Activated effector memory CD4-positive, alpha-beta T cell treated with Interleukin-2 at 50 U/mL for 16 hours (primary cell): Measurements from ENCODE around the gene FFAR1.

ENCODE experiments used
- DNase-seq: peaks from one replicate; pipeline ENCODE4 v3.0.0-alpha.2; 2020

FFAR1 gene

DNA sequence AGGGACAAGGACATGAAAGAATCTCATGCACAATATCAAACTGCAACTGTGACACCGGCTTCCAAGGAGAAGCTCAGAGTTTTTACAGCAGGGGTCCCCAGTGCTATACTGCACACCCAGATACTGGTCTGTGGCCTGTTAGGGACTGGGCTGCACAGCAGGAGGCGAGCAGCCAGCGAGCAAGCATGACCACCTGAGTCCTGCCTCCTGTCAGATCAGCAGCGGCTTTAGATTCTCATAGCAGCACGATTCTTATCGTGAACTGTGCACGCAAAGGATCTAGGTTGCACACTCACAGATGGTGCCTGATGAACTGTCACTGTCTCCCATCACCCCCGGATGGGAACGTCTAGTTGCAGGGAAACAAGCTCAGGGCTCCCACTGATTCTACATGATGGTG lies 31.8 kb upstream of the FFAR1 start:
- DNase-seq, result no peak

DNA sequence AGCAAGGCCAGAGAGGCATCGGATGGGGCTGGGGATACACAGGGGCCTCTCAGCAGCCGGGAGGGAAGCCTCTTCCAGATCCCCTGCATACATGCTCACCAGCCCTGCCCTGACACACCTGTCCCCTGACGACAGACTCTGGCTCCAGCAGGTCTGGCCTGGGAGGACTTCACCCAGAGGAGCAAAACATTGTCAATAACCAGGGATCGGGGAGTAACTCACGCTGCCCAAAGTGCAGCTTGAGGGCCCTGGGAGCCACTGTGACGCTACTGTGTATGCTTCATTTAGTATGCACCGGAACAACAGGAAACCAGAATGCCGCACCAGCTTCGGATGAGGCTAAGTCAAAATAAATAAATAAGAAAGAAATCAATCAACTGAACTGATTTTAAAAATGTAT lies 31.1 kb upstream of the FFAR1 start:
- no peak for DNase-seq

DNA sequence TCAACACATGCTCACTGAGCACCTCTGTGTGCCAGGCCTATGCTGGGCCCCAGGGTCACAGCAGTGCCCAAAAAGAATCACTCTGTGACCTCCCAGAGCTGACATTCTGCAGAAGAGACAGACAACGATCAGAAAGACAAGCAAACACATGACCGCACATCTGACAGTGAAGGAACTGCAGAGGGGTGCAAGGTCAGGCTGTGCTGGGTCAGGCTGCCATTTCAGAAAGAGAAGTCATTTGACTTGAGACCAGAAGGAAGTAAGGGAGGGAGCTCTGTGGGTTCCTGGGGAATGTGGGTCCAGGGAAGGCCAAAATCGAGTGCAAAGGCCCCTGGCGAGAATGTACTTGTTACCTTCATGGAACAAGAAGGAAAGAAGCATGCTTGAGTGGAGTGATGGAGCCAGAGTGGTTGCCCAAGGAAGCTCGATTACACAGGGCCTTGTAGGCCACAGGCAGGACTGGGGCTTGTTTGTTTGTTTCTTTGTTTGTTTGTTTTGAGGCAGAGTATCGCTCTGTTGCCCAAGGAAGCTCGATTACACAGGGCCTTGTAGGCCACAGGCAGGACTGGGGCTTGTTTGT lies 30.1 kb upstream of the FFAR1 start:
- DNase-seq, result no peak

GRCh38 chr19:35318679-35319448 lies 28.8 kb upstream of the FFAR1 start:
- DNase-seq, result no peak

DNA sequence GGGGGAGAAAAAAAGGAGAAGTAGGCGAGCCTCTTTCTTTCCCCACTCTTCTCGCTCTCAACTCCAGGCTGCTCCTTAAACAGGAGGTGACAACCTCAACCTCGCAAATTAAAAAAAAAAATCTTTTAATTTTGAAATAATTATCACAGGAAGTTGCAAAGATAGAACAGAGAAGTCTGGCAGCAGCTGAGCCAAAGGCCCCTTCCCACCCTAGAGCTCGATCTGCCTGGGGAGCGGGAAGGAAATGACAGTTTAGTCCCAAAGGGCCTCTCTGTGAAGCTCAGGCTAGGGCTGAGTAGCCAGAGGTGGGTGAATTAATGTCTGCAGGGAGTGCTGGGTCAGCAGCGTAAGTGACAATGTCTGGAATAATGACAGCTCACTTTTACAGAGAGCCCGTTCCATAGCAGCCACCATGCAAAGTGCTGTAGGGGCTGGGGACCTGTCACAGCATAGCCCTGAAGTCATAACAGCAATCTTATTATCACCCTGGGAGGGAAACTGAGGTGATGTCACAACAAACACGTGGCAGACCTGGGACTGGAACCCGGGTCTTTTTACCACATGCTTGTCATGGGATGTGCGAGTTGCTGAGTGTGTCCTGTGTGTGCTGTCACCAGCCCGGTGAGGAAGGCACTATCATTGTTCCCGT lies 27.5 kb upstream of the FFAR1 start:
- DNase-seq, result no peak

DNA sequence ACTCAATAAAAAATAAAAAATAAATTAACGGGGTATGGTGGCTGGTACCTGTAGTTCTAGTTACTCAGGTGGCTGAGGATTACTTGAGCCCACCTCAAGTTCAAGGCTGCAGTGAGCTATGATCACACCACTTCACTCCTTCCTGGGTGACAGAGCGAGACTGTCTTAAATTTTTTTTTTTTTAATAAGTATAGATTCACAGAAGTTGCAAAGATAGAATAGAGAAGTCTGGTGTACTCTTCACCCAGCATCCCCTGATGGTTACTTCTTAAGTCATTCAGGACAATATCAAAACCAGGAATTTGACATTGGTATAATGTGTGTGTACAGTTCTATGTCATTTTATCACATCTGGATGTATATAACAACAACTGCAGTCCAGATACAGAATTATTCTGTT lies 26.4 kb upstream of the FFAR1 start:
- DNase-seq, result no peak

DNA sequence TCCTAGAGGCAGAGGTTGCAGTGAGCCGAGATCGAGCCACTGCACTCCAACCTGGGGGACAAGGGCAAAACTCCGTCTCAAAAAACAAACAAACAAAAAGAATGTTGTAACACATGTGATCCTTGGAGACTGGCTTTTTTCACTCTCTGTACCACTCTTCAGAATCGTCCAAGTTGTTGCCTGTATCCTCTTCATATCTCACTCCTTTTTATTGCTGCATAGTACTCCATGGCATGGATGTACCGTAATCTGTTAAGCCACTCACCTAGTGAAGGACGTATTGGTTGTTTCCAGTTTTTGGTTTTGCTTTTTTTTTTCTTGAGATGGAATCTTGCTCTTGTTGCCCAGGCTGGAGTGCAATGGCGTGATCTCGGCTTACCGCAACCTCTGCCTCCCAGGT lies 25.7 kb upstream of the FFAR1 start:
- no peak for DNase-seq

DNA sequence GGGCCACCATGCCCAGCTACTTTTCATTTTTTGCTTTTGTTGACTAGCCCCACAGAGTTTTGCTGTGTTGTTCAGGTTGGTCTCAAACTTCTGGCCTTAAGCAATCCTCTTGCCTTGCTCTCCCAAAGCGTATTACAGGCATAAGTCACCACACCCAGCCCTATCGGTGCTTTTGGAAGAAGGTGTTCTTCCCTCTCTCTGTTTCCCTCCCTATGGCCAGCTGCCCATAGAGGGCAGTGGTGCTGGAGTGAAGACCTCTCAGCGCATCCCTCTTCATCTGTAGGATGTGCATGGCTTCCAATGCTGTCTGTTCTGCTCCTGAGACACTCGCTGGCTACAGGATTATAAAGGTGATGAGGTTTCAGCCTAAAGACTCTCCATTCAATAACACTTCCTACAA lies 20.1 kb upstream of the FFAR1 start:
- no peak for DNase-seq

DNA sequence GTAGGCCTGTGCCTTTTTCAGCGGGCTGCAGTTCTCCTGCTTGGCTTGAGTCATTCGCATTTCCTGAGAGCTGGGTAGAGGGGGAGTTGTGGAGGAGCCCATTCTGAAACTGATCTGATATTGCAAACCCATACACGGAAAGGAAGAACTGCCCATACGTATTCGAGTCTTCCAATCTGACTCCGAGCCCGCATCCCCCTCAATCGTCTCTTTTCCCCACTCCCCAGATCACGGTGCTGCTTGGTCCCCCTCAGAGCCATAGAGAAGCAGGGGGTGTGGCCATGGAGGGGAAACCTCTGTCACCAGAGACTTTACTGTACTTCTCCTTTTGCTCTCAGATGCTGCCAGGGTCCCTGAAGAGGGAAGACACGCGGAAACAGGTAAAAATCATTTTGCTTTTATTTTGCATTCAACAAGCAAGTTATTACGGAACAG lies 18.8 kb upstream of the FFAR1 start, which contains the start of gene CD22:
TSS of gene CD22 (plus strand) at position 337 of the 435 bp plus-strand sequence. CDS start 2,854 bp downstream, outside the sequence.
- no peak for DNase-seq

- DNase-seq, result no peak
These were observed 18.4 kb upstream of the FFAR1 start for GRCh38 chr19:35329323-35329722.

DNA sequence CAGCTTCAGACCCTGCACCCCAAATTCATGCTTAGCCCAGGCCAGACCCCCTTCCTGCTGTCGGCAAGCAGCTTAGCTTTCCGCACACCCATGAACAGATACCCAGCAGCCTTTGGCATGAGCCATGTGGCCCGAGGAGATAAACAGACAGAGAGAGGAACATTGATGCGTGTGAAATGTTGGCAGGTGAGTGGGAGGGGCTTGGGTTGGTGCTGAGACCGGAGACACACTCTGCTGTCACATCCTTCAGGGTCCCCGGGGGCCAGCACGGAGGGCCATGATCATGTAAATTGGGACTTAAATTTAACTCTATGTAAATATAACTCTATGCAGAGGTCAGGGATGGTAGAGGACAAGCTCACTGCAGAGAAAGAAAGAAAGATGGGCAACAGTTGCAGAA lies 17.2 kb upstream of the FFAR1 start:
- no peak for DNase-seq

- DNase-seq, result no peak
These were observed 16.0 kb upstream of the FFAR1 start for GRCh38 chr19:35331551-35332214.

- DNase-seq, result no peak
These were observed 14.9 kb upstream of the FFAR1 start for GRCh38 chr19:35332817-35333216.

DNA sequence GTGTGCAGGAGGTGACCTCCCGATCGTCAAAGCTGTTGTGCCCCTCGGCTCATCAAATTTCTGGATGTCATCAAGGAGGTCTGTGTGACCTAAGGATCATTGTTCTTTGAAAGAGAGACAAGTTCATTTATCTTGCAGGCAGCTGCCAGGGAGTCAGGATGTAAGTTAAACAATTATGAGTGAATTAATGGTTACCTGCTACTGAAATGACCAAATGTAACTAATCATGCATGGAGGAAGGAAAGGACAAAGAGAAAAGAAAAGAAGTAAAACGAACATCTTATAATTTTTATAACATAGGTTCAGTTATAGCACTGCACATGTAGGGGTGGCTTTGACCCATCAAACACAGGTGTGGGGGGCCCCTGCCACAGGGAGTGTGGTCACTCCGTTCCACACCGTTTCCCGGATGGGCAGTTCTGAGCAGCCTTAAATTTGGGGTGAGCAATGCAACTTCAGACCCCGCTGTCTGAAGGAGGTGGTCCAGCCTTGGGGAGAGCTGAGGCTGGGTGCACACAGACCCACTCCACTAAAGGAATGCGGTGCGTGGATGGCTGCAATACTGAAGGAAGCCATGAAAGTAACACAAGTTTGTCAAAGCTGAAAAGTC lies 13.5 kb upstream of the FFAR1 start:
- no peak for DNase-seq

DNA sequence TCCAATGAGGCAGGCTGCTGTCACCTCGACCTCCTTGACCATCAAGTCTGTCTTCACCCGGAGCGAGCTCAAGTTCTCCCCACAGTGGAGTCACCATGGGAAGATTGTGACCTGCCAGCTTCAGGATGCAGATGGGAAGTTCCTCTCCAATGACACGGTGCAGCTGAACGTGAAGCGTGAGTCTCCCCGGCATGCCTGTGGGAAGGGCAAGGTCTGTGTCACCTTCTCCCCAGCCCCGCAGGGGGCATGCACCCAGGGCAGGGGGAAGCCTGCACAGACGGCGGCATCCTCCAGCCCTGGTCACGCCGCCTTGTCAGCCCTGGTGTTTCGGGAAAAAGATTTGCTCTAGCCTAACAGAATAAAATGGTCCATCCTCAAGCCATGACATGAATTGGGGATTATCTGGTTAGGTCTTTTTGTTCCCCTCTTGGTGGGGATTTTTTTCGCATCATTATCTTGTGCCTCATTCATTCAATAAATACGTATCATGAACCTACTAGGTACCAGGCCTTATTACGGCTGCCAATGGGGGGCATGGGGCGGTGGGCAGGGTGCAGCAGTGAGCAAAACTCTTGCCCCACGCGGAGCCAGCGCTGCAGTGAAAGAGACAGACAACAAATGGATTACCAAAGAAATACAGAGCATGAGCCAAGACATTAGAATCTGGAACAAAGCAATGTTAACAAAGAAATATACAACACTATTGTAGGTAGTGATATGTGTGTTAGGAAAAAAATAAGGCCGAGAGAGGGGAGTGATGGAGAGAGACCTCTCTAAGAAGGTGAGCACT lies 11.3 kb upstream of the FFAR1 start:
- DNase-seq, result no peak

DNA sequence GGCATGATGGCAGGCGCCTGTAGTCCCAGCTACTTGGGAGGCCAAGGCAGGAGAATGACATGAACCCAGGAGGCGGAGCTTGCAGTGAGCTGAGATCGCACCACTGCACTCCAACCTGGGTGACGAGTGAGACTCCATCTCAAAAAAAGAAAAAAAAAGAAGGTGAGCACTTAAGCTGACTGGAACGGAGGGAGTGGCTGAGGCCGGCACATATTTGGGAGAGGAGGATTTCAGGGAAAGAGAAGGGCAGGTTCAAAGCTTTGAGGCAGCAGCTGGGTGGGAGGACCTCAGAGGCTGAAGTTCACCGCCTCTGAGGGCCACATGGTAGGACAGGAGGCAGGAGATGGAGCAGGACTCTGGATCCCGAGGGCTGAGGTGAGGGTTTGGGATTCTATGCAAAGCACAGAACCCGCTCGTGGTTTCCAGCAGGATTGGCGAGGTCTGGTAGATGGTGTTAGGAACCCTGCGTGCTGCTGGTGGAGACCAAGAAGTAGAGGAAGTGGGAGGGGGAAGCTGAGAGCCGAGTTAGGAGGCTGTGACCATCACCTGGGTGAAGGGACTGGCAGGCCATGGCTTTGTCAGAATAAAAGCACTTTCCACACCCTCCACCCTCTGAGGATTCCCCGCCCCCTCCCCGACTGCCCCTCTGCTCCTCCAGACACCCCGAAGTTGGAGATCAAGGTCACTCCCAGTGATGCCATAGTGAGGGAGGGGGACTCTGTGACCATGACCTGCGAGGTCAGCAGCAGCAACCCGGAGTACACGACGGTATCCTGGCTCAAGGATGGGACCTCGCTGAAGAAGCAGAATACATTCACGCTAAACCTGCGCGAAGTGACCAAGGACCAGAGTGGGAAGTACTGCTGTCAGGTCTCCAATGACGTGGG lies 10.4 kb upstream of the FFAR1 start:
- no peak for DNase-seq

DNA sequence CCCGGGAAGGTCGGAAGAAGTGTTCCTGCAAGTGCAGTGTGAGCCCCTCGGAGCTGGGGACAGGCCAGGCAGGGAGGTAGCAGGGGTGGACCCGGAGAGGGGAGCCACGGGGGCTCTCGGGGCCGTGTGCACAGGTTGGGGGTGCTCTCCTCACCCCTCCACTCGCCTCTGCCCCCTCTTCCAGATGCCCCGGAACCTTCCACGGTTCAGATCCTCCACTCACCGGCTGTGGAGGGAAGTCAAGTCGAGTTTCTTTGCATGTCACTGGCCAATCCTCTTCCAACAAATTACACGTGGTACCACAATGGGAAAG lies 9.8 kb upstream of the FFAR1 start:
- no peak for DNase-seq

- DNase-seq, result no peak
These were observed 7.3 kb upstream of the FFAR1 start for GRCh38 chr19:35340431-35340830.

- DNase-seq, result no peak
These were observed 6.7 kb upstream of the FFAR1 start for GRCh38 chr19:35341006-35341405.

- DNase-seq, result no peak
These were observed 6.0 kb upstream of the FFAR1 start for GRCh38 chr19:35341565-35342225.

DNA sequence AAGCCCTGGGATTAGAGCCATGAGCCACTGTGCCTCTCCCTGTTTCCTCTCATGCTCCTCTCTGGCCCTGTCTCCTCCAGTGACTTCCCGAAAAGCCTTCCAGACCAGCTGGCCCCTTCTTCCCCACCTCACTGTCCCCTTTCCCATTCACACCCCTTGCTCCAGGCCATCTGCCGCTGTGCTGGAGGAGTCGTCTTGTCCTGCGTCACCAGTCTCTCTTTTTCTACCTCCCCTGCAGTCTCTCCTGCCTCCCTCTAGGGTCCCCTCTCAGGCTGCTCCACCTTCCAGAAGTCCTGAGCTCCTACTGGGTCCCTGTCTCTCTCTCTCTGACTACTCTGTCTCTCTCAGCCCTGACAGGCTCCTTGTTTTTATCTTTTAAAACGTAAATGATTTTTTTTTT lies 5.3 kb upstream of the FFAR1 start:
- DNase-seq, result no peak
